AG04450 (cell line): ENCODE data around the gene ABHD1. TPM values are rescaled to one million over a fixed set of nuclear protein-coding genes. Genes with fewer than 3 reads are reported as not detected.

ENCODE experiments used
- CTCF ChIA-PET: fragments of 300-600, 350-600 bp; formaldehyde crosslinking; extraction: SDS; loops from one replicate; lab custom pipeline; 2022; ENCODE audit warnings: antibody characterized with exemption, inconsistent platforms; lab: Charles Lee
- POLR2A ChIA-PET: fragments of 350-600 bp; formaldehyde crosslinking; extraction: SDS; loops from one replicate; lab custom pipeline; 2021; ENCODE audit warnings: antibody characterized with exemption, inconsistent platforms; lab: Yijun Ruan, JAX
- DNase-seq: peaks from one replicate; pipeline ENCODE4 v3.0.0-alpha.2; 2011; ENCODE audit warnings: low read depth, low spot score
- H3K27ac ChIP-seq: one replicate; pipeline ENCODE4 v1.5.1; 2012; ENCODE audit warnings: low read depth, low read length, control low read depth
- H3K27me3 ChIP-seq: one replicate; pipeline ENCODE4 v1.6.0; 2012; ENCODE audit warnings: low read length; ENCODE audit not compliant: control insufficient read depth, insufficient read depth
- H3K4me3 ChIP-seq: 2 replicates; pipeline ENCODE4 v1.5.1; 2011; ENCODE audit warnings: mild to moderate bottlenecking, low read depth, low read length, control low read depth
- H3K9me3 ChIP-seq: 2 replicates; pipeline ENCODE4 v1.5.1; 2012; ENCODE audit warnings: low read length; ENCODE audit not compliant: control insufficient read depth, insufficient read depth
- CTCF ChIP-seq: IDR thresholded peaks from 2 replicates; pipeline ENCODE4 v1.5.1; 2011; ENCODE audit warnings: low read depth, low read length, control low read depth, inconsistent platforms
- polyA plus RNA-seq: library from polyadenylated mRNA; depleted of rRNA; stranded (reverse); fragments of >200 nt; gene quantifications from 2 replicates; pipeline ENCODE4 v1.2.3, GENCODE V29; 2011

ABHD1 gene
- polyA plus RNA-seq, 1 experiment, result 0.10 TPM

- CTCF ChIA-PET, result no interaction called here
- Histone ChIP-seq H3K4me3 (no peak overlapping the region; the same call in 1 of the 2 replicates), H3K27ac (no peak overlapping the region), H3K9me3 (no peaks in the 10 kb centered on the region; the same call in 1 of the 2 replicates), H3K27me3 (no peaks in the 10 kb centered on the region)
- no peak for DNase-seq
- POLR2A ChIA-PET, result interaction anchor here (0.6 to 7.7 kb wide), 3 partner anchors 13 to 234 kb away, joined by 4 to 53 read pairs (median 11); partner anchors contain the start of genes AGBL5 and OST4
- TF ChIP-seq CTCF, result no peak
Measured at GRCh38 chr2:27085062-27085672, 38.4 kb upstream of the ABHD1 start.

GRCh38 chr2:27085673-27086089 is 37.9 kb upstream of the ABHD1 start:
- H3K4me3 ChIP-seq, result peak overlapping the region; percentile 29
- ChIA-PET POLR2A (interaction anchor here (0.9 to 7.7 kb wide), 2 partner anchors 30 to 34 kb away, joined by 4 to 53 read pairs; partner anchors contain the start of gene AGBL5), CTCF (no interaction called here)
- no peak for DNase-seq
- H3K27me3 ChIP-seq, result no peaks in the 10 kb centered on the region
- H3K27ac ChIP-seq, result no peak overlapping the region
- TF ChIP-seq CTCF, result peak; percentile 32; the same call in 1 of the 2 replicates
- H3K9me3 ChIP-seq, result no peaks in the 10 kb centered on the region; the same call in 1 of the 2 replicates

GRCh38 chr2:27086090-27086723 is 37.4 kb upstream of the ABHD1 start:
- POLR2A ChIA-PET, result interaction anchor here (0.9 to 7.7 kb wide), 4 partner anchors 13 to 34 kb away, joined by 3 to 53 read pairs (median 4); partner anchors contain the start of gene AGBL5
- H3K27ac ChIP-seq, result no peak overlapping the region
- peak overlapping the region; percentile 49 for H3K4me3 ChIP-seq
- peak; percentile 74 for DNase-seq
- no peaks in the 10 kb centered on the region for H3K27me3 ChIP-seq
- CTCF ChIA-PET, result interaction anchor here (0.7 to 1.5 kb wide), 5 partner anchors 10 to 197 kb away, joined by 3 to 6 read pairs (median 5); no protein-coding TSS in a partner anchor
- H3K9me3 ChIP-seq, result no peaks in the 10 kb centered on the region; the same call in 1 of the 2 replicates
- peak; percentile 64 for TF ChIP-seq CTCF

- no peak for TF ChIP-seq CTCF
- no peaks in the 10 kb centered on the region for H3K27me3 ChIP-seq
- ChIA-PET POLR2A (interaction anchor here (0.5 to 7.7 kb wide), 6 partner anchors 14 to 231 kb away, joined by 3 to 53 read pairs (median 4); partner anchors contain the start of gene AGBL5), CTCF (interaction anchor here (0.7 to 1.5 kb wide), 9 partner anchors 9 to 196 kb away, joined by 3 to 6 read pairs (median 5); no protein-coding TSS in a partner anchor)
- no peak within 1 kb of the TSS for H3K27ac ChIP-seq
- DNase-seq, result no peak
- H3K4me3 ChIP-seq, result peak within 1 kb of the TSS; percentile 52
- no peaks in the 10 kb centered on the region; the same call in 1 of the 2 replicates for H3K9me3 ChIP-seq
Measured at GRCh38 chr2:27086724-27087593, 36.7 kb upstream of the ABHD1 start, which contains the start of gene KHK. Gene KHK (plus strand): TSS chr2:27086772. CDS start chr2:27087260, 488 bp downstream.
